Limb (tissue), 2 donors: ENCODE data around the gene KIF13A.
A peak's percentile ranks its signal among the peaks of the same experiment; 100 is the strongest.
"Not testable (repeated sequence)": the region's sequence is repeated elsewhere in the genome, so short reads cannot be mapped to it uniquely, and the experiment has no call there.

Experiments
- DNase-seq, 2 donors: peaks; one replicate each; pipeline ENCODE4 v3.0.0-alpha.2; 2016; ENCODE audit errors: extremely low spot score in 2 of 2

Gene KIF13A

DNA sequence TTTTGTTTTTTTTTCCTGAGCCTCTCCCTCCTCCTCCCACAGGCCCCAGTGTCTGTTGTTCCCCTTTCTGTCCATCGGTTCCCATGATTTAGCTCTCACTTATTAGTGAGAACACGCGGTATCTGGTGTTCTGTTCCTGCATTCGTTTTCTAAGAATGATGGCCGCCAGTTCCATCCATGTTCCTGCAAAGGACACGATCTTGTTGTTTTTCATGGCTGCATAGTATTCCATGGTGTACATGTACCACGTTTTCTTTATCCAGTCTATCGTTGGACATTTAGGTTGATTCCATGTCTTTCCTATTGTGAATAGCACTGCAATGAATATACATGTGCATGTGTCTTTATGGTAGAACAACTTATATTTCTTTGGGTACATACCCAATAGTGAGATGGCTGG is 175.1 kb downstream of the KIF13A start:
- DNase-seq, result no peak

- no peak for DNase-seq
These were observed 178.8 kb downstream of the KIF13A start for GRCh38 chr6:17808609-17809008.

- DNase-seq, result not testable (repeated sequence)
These were observed 180.0 kb downstream of the KIF13A start for GRCh38 chr6:17807431-17807830.

DNA sequence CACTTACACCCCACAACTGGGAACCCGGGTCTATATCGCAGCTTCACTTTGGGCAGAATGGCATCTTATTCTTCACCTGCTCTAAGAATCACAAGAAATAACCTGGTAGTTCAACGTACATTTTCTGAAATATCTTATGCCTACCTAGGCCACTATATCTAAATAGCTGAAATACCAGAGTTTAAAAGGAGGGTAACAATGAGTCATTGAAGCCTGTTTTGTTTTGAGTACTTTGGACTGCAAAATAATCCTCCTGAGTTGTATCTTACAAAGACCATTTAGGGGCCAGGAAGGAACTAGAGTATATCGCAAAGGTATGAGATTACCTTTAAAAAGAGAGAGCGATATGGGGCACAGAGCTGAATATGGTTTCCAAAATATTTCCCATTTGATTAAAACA is 184.0 kb downstream of the KIF13A start:
- no peak for DNase-seq

- no peak for DNase-seq
These were observed 188.8 kb downstream of the KIF13A start for GRCh38 chr6:17798477-17799154.

- no peak for DNase-seq
These were observed 196.9 kb downstream of the KIF13A start for GRCh38 chr6:17790489-17790888.

DNA sequence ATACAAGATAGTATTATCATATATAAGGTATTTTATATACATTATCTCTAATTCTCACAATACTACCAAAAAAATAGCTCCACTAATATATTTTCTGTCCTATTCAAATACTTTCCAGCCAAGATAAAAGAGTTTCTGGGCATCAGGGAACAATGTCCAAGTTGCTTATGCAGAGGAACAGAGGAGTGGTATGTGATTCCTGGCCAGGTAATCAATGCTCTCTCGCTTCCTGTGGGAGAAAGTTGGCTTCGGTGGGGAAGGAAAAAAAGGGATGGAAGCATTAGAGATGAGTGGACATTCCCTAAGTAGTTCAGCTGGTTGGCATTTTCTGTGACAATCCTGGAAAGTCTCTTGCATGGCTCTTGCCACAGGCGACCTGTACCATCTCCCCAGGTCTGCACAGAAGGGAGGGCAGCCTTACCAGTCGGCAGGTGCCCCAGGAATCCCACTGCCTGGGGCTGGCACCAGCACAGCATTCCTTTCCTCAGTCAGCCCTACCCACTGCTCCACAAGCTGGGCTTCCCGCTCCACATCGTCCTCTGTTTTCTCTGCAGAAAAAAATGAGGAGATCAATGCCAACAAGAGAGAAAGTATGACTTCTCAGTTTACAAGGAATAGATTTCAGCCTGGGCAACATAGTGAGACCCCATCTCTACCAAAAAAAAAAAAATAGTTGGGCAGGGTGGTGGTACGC is 202.2 kb downstream of the KIF13A start:
- DNase-seq, result no peak

GRCh38 chr6:17780061-17780460 is 207.4 kb downstream of the KIF13A start:
- DNase-seq, result no peak

DNA sequence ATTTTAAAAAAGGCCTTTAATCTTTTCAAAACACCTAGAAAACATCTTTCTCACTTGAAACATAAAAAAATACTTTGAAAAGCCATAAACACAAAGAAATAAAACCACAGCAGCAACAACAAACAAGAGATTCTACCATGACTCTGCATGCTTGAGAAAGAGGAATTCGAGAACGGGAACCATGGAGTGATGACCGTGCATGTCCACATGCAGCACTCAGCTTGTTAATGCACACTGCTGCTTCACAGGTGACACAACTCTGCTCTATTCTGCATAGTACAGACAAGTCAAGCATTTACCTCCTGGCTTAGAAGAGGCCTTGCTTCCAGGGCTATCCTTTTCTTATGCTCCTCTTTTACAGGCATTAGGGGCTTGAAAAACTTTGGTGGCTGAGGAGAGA is 215.8 kb downstream of the KIF13A start:
- no peak for DNase-seq

DNA sequence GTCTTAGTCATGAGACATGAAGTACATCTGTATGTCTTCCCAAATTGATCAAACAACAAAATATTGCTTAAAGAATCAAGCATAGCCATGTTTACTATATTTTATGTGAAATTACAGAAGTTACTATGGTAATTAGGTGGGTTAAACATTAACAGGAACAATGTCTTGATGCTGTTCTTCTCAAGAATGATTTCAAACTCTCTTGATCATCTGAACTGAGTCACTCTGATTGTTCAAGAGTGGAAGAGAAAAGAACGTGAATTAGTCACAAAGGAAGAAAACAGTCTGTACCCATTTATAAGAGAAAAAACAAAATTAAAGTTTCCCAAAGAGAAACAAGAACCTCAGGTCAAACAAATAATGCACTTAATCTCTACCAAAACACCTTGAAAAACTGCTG is 218.6 kb downstream of the KIF13A start:
- no peak for DNase-seq

DNA sequence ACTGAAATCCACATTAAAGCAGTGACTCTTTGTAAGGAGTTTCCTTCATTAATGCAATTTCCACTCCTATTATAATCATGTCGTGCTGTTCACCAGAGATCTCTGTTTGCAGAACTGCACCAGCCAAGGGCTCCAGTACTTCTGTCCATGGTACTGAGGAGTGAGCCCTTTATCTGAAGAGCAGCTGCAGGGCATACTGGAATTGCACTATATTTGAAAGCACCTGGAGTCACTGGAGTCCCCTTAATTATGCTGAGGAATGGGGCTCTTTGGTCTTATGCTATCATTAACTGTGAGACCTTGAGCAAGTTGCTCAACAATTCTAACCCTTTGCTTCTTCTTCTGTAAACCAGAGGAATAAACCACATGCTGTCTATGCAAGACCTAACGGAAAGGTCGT is 219.0 kb downstream of the KIF13A start:
- peak in 1 of 2 donors; percentile 13 for DNase-seq

GRCh38 chr6:17762651-17763050 is 224.8 kb downstream of the KIF13A start:
- no peak for DNase-seq

- no peak for DNase-seq
These were observed 229.3 kb downstream of the KIF13A start for GRCh38 chr6:17758119-17758518.

DNA sequence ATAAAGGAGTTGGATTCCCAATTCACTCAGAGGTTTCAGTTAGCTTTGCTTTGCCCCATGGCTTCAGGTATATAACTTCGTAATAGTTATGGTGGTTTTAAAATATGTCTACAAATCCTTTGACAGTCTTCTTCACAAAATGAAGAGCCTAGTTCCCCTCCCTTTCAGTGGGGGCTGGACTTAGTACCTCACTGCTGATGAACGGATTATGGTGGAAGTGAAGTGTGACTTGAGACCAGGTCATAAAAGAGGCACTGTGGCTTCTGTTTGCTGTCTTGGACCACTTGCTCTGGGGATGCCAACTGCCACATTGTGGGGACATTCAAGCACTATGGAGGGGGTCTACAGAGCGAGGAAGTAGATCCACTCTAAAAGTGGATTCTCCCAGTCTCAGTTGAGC is 233.2 kb downstream of the KIF13A start:
- no peak for DNase-seq

DNA sequence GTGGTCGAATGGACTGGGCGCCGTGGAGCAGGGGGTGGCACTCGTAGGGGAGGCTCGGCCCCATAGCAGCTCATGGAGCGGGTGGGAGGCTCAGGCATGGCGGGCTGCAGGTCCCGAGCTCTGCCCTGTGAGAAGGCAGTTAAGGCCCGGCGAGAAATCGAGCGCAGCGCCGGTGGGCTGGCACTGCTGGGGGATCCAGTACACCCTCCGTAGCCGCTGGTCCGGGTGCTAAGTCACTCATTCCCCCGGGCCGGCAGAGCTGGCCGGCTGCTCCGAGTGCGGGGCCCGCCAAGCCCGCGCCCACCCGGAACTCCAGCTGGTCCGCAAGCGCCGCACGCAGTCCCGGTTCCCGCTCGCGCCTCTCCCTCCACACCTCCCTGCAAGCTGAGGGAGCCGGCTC is 242.1 kb downstream of the KIF13A start:
- DNase-seq, result not testable (repeated sequence)

GRCh38 chr6:17744757-17745308 is 242.6 kb downstream of the KIF13A start:
- DNase-seq, result not testable (repeated sequence)

DNA sequence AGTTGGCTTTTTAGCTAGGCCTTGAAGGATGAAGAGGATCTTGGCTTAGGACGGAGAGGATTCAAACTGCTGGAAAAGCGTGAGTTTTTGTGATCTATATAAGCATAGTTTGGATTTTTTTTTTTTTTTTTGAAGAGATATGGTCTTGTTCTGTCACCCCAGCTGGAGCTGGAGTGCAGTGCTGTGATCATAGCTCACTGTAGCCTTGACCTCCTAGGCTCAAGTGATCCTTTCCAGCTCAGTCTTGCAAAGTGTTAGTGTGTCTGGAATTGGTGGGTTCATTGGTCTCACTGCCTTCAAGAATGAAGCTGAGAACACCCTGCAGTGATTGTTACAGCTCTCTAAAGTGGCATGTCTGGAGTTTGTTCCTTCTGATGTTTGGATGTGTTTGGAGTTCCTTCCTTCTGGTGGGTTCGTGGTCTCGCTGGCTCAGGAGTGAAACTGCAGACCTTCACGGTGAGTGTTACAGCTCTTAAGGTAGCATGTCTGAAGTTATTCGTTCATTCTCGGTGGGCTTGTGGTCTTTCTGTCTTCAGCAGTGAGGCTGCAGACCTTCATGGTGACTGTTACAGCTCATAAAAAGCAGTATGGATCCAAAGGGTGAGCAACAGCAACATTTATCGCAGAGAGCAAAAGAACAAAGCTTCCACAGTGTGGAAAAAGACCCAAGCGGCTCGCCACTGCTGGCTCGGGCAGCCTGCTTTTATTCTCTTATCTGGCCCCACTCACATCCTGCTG is 243.2 kb downstream of the KIF13A start:
- DNase-seq, result no peak

DNA sequence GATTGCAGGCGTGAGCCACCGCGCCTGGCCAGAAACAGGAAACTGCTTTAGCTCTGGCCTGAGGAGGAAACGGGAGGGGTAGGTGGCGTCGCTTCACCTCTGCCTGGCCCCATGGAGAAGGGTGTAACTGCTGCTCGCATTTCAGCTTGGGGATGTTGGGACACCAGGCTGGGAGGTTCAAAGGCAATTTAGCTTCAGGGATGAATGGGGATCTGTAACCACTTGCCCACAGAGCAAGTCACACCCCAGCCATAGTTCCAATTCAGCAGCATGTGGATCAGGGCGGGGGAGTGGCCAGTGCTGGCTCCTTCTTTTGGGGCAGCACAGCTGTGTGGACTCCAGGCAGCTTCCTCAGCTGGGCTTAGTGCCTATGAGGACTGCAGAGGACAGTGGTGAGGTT is 245.9 kb downstream of the KIF13A start:
- DNase-seq, result peak in 1 of 2 donors; percentile 31

GRCh38 chr6:17740559-17741220 is 246.7 kb downstream of the KIF13A start:
- peak in 1 of 2 donors; percentile 35 for DNase-seq

DNA sequence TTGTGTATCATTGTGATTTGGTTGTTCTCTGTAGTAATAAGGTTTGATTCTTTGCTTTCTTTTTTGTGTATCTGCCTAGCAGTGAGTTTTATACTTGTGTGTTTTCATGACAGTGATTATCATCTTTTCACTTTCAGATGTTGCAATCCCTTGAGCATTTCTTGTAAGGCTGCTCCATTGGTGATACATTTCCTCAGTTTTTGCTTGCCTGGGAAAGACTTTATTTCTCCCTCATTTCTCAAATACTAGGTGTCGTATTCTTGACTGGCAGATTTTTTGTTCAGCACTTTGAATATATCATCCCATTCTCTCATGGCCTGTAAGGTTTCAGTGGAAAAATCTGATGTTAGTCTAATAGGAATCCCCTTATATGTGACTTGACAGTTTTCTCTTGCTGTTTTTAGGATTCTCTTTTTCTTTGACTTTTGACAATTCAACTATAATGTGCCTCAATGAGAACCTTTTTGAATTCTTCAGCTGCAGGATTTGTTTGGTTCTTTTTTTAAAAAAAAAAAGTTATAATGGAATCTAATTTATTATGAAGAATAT is 249.7 kb downstream of the KIF13A start:
- no peak for DNase-seq

- not testable (repeated sequence) for DNase-seq
These were observed 252.1 kb downstream of the KIF13A start for GRCh38 chr6:17735311-17735710.
